Measurements from ENCODE around the gene ST7L. TPM values are rescaled to one million over a fixed set of nuclear protein-coding genes. Genes with fewer than 3 reads are reported as not detected.

The ST7L gene
- total and polyA plus RNA-seq, 2 donors from 2014 or later, result 12.9 to 20.6 TPM

GRCh38 chr1:112557385-112557784 lies 61.6 kb downstream of the ST7L start:
- Histone ChIP-seq H3K27ac (ENCODE audit: low read depth in 2 of 2, low read length in 2 of 2) (no peak overlapping the region), H3K27me3 (ENCODE audit: control insufficient read depth, insufficient read depth, low read length) (no peaks in the 10 kb centered on the region), H3K9me3 (ENCODE audit: control insufficient read depth in 2 of 3, insufficient read depth in 1 of 3, low read length in 3 of 3) (no peaks in the 10 kb centered on the region), H3K9ac (ENCODE audit: low read length in 3 of 3) (no peak overlapping the region), H3K4me1 (ENCODE audit: control insufficient read depth in 2 of 3, insufficient read depth in 2 of 3, low read depth in 1 of 3, low read length in 3 of 3) (no peaks in the 10 kb centered on the region), H3K4me3 (ENCODE audit: low read length in 3 of 3) (no peak overlapping the region), H3K36me3 (ENCODE audit: control insufficient read depth in 2 of 3, insufficient read depth in 3 of 3, low read length in 3 of 3) (no peaks in the 10 kb centered on the region)
- intact Hi-C loops (cut with DNase I), result no loop called here
- no peak for FAIRE-seq
- no peak for DNase-seq
- TF ChIP-seq, protein P1, sequence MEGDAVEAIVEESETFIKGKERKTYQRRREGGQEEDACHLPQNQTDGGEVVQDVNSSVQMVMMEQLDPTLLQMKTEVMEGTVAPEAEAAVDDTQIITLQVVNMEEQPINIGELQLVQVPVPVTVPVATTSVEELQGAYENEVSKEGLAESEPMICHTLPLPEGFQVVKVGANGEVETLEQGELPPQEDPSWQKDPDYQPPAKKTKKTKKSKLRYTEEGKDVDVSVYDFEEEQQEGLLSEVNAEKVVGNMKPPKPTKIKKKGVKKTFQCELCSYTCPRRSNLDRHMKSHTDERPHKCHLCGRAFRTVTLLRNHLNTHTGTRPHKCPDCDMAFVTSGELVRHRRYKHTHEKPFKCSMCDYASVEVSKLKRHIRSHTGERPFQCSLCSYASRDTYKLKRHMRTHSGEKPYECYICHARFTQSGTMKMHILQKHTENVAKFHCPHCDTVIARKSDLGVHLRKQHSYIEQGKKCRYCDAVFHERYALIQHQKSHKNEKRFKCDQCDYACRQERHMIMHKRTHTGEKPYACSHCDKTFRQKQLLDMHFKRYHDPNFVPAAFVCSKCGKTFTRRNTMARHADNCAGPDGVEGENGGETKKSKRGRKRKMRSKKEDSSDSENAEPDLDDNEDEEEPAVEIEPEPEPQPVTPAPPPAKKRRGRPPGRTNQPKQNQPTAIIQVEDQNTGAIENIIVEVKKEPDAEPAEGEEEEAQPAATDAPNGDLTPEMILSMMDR (IDR thresholded peaks at IDR 0.05; ENCODE audit: borderline replicate concordance, extremely low read depth, insufficient read depth), result no peak

- Histone ChIP-seq H3K9ac (ENCODE audit: low read length in 3 of 3) (no peak overlapping the region), H3K4me1 (ENCODE audit: control insufficient read depth in 2 of 3, insufficient read depth in 2 of 3, low read depth in 1 of 3, low read length in 3 of 3) (no peaks in the 10 kb centered on the region), H3K36me3 (ENCODE audit: control insufficient read depth in 2 of 3, insufficient read depth in 3 of 3, low read length in 3 of 3) (no peaks in the 10 kb centered on the region), H3K4me3 (ENCODE audit: low read length in 3 of 3) (no peak overlapping the region), H3K27ac (ENCODE audit: low read depth in 2 of 2, low read length in 2 of 2) (no peak overlapping the region), H3K27me3 (ENCODE audit: control insufficient read depth, insufficient read depth, low read length) (no peaks in the 10 kb centered on the region), H3K9me3 (ENCODE audit: control insufficient read depth in 2 of 3, insufficient read depth in 1 of 3, low read length in 3 of 3) (no peaks in the 10 kb centered on the region)
- TF ChIP-seq, protein P1 (IDR thresholded peaks at IDR 0.05; ENCODE audit: borderline replicate concordance, extremely low read depth, insufficient read depth), result no peak
- no peak for FAIRE-seq
- no peak for DNase-seq
- intact Hi-C loops (cut with DNase I), result no loop called here
Measured at GRCh38 chr1:112554411-112554810, 64.5 kb downstream of the ST7L start.

DNA sequence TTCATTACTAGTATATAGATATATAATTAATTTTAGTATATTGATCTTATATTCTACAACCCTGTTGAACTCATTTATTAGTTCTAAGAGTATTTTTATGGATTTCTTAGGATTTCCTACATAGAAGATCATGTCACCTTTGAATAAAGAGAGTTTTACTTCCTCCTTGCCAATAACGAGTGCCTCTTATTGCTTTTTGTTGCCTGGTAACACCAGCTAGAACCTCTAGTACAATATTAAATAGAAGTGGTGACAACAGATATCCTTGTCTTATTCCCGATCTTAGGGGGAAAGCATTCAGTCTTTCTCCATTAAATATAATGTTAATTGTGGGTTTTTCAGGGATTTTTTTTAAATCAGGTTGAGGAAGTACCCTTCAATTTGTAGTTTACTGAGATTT lies 69.4 kb downstream of the ST7L start:
- H3K27me3 ChIP-seq (ENCODE audit: control insufficient read depth, insufficient read depth, low read length), result no peaks in the 10 kb centered on the region
- H3K27ac ChIP-seq (ENCODE audit: low read depth in 2 of 2, low read length in 2 of 2), result no peak overlapping the region
- H3K4me1 ChIP-seq (ENCODE audit: control insufficient read depth in 2 of 3, insufficient read depth in 2 of 3, low read depth in 1 of 3, low read length in 3 of 3), result no peaks in the 10 kb centered on the region
- no peak overlapping the region for H3K9ac ChIP-seq (ENCODE audit: low read length in 3 of 3)
- DNase-seq (no peak), FAIRE-seq (no peak)
- no peaks in the 10 kb centered on the region for H3K9me3 ChIP-seq (ENCODE audit: control insufficient read depth in 2 of 3, insufficient read depth in 1 of 3, low read length in 3 of 3)
- no peak overlapping the region for H3K4me3 ChIP-seq (ENCODE audit: low read length in 3 of 3)
- no peaks in the 10 kb centered on the region for H3K36me3 ChIP-seq (ENCODE audit: control insufficient read depth in 2 of 3, insufficient read depth in 3 of 3, low read length in 3 of 3)
- intact Hi-C loops (cut with DNase I), result no loop called here
- TF ChIP-seq, protein P1 (IDR thresholded peaks at IDR 0.05; ENCODE audit: borderline replicate concordance, extremely low read depth, insufficient read depth), result no peak

GRCh38 chr1:112548547-112548946 lies 70.4 kb downstream of the ST7L start:
- FAIRE-seq, result no peak
- intact Hi-C loops (cut with DNase I), result no loop called here

More at GRCh38 chr1:112548547-112548946, 70.4 kb downstream of the ST7L start:
- H3K27ac ChIP-seq (ENCODE audit: low read depth in 2 of 2, low read length in 2 of 2), result no peak overlapping the region
- H3K4me3 ChIP-seq (ENCODE audit: low read length in 3 of 3), result no peak overlapping the region
- no peaks in the 10 kb centered on the region for H3K27me3 ChIP-seq (ENCODE audit: control insufficient read depth, insufficient read depth, low read length)
- H3K4me1 ChIP-seq (ENCODE audit: control insufficient read depth in 2 of 3, insufficient read depth in 2 of 3, low read depth in 1 of 3, low read length in 3 of 3), result no peaks in the 10 kb centered on the region
- no peaks in the 10 kb centered on the region for H3K9me3 ChIP-seq (ENCODE audit: control insufficient read depth in 2 of 3, insufficient read depth in 1 of 3, low read length in 3 of 3)
- DNase-seq, result no peak
- no peak overlapping the region for H3K9ac ChIP-seq (ENCODE audit: low read length in 3 of 3)
- TF ChIP-seq, protein P1 (IDR thresholded peaks at IDR 0.05; ENCODE audit: borderline replicate concordance, extremely low read depth, insufficient read depth), result no peak
- H3K36me3 ChIP-seq (ENCODE audit: control insufficient read depth in 2 of 3, insufficient read depth in 3 of 3, low read length in 3 of 3), result no peaks in the 10 kb centered on the region

All from kidney (tissue), 14 donors.